Measurements from ENCODE around the gene KCND3. TPM values are rescaled to one million over a fixed set of nuclear protein-coding genes. Genes with fewer than 3 reads are reported as not detected.

The KCND3 gene
- polyA plus RNA-seq, 1 donor (not counting 4 experiments of a cell fraction or from before 2014, with no cell fraction given) = 0.21 TPM

- Histone ChIP-seq H3K9me3 (ENCODE audit: control insufficient read depth, low read depth, low read length) (no peaks in the 10 kb centered on the region), H3K27ac (ENCODE audit: control insufficient read depth, insufficient read depth, low read length) (no peak overlapping the region), H3K9me1 (ENCODE audit: control insufficient read depth, extremely low read depth, insufficient read depth, low read length) (no peaks in the 10 kb centered on the region), H2AFZ (ENCODE audit: control insufficient read depth, low read length) (no peak overlapping the region), H3K4me1 (ENCODE audit: control insufficient read depth, extremely low read depth, insufficient read depth, low read length) (no peaks in the 10 kb centered on the region), H3K79me2 (ENCODE audit: control insufficient read depth, insufficient read depth, low read length) (no peaks in the 10 kb centered on the region), H3K4me3 (ENCODE audit: control insufficient read depth in 2 of 3, extremely low read depth in 1 of 3, insufficient read depth in 2 of 3, low read depth in 1 of 3, low read length in 3 of 3) (no peak overlapping the region), H3K9ac (ENCODE audit: control insufficient read depth, extremely low read depth, insufficient read depth, low read length) (no peak overlapping the region), H3K36me3 (ENCODE audit: control insufficient read depth in 2 of 2, extremely low read depth in 1 of 2, insufficient read depth in 2 of 2, low read length in 2 of 2) (no peaks in the 10 kb centered on the region), H4K20me1 (ENCODE audit: control insufficient read depth, extremely low read depth, insufficient read depth, low read length) (no peaks in the 10 kb centered on the region), H3K4me2 (ENCODE audit: control insufficient read depth, extremely low read depth, insufficient read depth, low read depth, low read length) (no peak overlapping the region), H3K27me3 (ENCODE audit: control insufficient read depth, extremely low read depth, insufficient read depth, low read length) (peaks cover 3% of the 10 kb centered on the region)
- FAIRE-seq = no peak
- TF ChIP-seq EZH2 (IDR thresholded peaks at IDR 0.05; ENCODE audit: low read length) (no peak), CTCF (optimal IDR thresholded peaks at IDR 0.05 in 1 of 3, IDR thresholded peaks at IDR 0.05 in 1 of 3, conservative IDR thresholded peaks at IDR 0.05 in 1 of 3; ENCODE audit: extremely low read depth in 1 of 3, insufficient read depth in 2 of 3, low read length in 3 of 3) (no peak)
- dilution Hi-C loops (cut with MboI; ENCODE audit: extremely low pct_ligation_motif_present, low sequenced_read_pairs) = no loop called here
- DNase-seq (ENCODE audit: low read depth, low spot score) = no peak
Observed at GRCh38 chr1:112006416-112007025, 17.1 kb upstream of the KCND3 start.

GRCh38 chr1:112004076-112004475 lies 14.6 kb upstream of the KCND3 start:
- H3K79me2 ChIP-seq (ENCODE audit: control insufficient read depth, insufficient read depth, low read length) = no peaks in the 10 kb centered on the region
- peaks cover 3% of the 10 kb centered on the region for H3K27me3 ChIP-seq (ENCODE audit: control insufficient read depth, extremely low read depth, insufficient read depth, low read length)
- no peaks in the 10 kb centered on the region for H3K9me3 ChIP-seq (ENCODE audit: control insufficient read depth, low read depth, low read length)
- no peaks in the 10 kb centered on the region for H3K9me1 ChIP-seq (ENCODE audit: control insufficient read depth, extremely low read depth, insufficient read depth, low read length)
- no peak overlapping the region for H3K9ac ChIP-seq (ENCODE audit: control insufficient read depth, extremely low read depth, insufficient read depth, low read length)
- no peak overlapping the region for H3K4me2 ChIP-seq (ENCODE audit: control insufficient read depth, extremely low read depth, insufficient read depth, low read depth, low read length)
- H2AFZ ChIP-seq (ENCODE audit: control insufficient read depth, low read length) = no peak overlapping the region
- dilution Hi-C loops (cut with MboI; ENCODE audit: extremely low pct_ligation_motif_present, low sequenced_read_pairs) = no loop called here
- FAIRE-seq (no peak), DNase-seq (ENCODE audit: low read depth, low spot score) (no peak)
- no peaks in the 10 kb centered on the region for H3K4me1 ChIP-seq (ENCODE audit: control insufficient read depth, extremely low read depth, insufficient read depth, low read length)
- no peak for TF ChIP-seq EZH2 (IDR thresholded peaks at IDR 0.05; ENCODE audit: low read length)
- TF ChIP-seq CTCF (optimal IDR thresholded peaks at IDR 0.05 in 1 of 3, IDR thresholded peaks at IDR 0.05 in 1 of 3, conservative IDR thresholded peaks at IDR 0.05 in 1 of 3; ENCODE audit: extremely low read depth in 1 of 3, insufficient read depth in 2 of 3, low read length in 3 of 3) = no peak
- no peaks in the 10 kb centered on the region for H4K20me1 ChIP-seq (ENCODE audit: control insufficient read depth, extremely low read depth, insufficient read depth, low read length)
- no peak overlapping the region for H3K27ac ChIP-seq (ENCODE audit: control insufficient read depth, insufficient read depth, low read length)
- H3K36me3 ChIP-seq (ENCODE audit: control insufficient read depth in 2 of 2, extremely low read depth in 1 of 2, insufficient read depth in 2 of 2, low read length in 2 of 2) = no peaks in the 10 kb centered on the region
- no peak overlapping the region for H3K4me3 ChIP-seq (ENCODE audit: control insufficient read depth in 2 of 3, extremely low read depth in 1 of 3, insufficient read depth in 2 of 3, low read depth in 1 of 3, low read length in 3 of 3)

Data from keratinocyte (primary cell).